GM19025 (cell line): ENCODE measurements around the gene NF1.
"Not testable (repeated sequence)": the region's sequence is repeated elsewhere in the genome, so short reads cannot be mapped to it uniquely, and the experiment has no call there.

Experiments used
- ATAC-seq: cut with Tn5 transposase; IDR thresholded peaks from one replicate; pipeline ENCODE4 v1.9.1; 2021; ENCODE audit warnings: mild to moderate bottlenecking, low read depth, moderate library complexity; ENCODE audit not compliant: unreplicated experiment

NF1 gene

GRCh38 chr17:31286587-31286986 lies 191.8 kb downstream of the NF1 start:
- ATAC-seq = no peak

GRCh38 chr17:31287932-31288331 lies 193.2 kb downstream of the NF1 start:
- not testable (repeated sequence) for ATAC-seq

- ATAC-seq = no peak
Observed at GRCh38 chr17:31289790-31290189, 195.0 kb downstream of the NF1 start.

- no peak for ATAC-seq
Observed at GRCh38 chr17:31291820-31292219, 197.0 kb downstream of the NF1 start.

- no peak for ATAC-seq
Observed at GRCh38 chr17:31293581-31293980, 198.8 kb downstream of the NF1 start.

- no peak for ATAC-seq
Observed at GRCh38 chr17:31294231-31294630, 199.5 kb downstream of the NF1 start.

GRCh38 chr17:31294820-31295488 lies 200.2 kb downstream of the NF1 start:
- ATAC-seq = no peak

- no peak for ATAC-seq
Observed at GRCh38 chr17:31295489-31295871, 200.7 kb downstream of the NF1 start.

- no peak for ATAC-seq
Observed at GRCh38 chr17:31296142-31296541, 201.4 kb downstream of the NF1 start.

- no peak for ATAC-seq
Observed at GRCh38 chr17:31297090-31297489, 202.3 kb downstream of the NF1 start, which contains the start of gene OMG. TSS of gene OMG (minus strand) at chr17:31297239. CDS start at chr17:31296331, 908 bp downstream.

- ATAC-seq = no peak
Observed at GRCh38 chr17:31299624-31300023, 204.8 kb downstream of the NF1 start.

- ATAC-seq = no peak
Observed at GRCh38 chr17:31307640-31308039, 212.9 kb downstream of the NF1 start.

- no peak for ATAC-seq
Observed at GRCh38 chr17:31308372-31309334, 213.9 kb downstream of the NF1 start.

- no peak for ATAC-seq
Observed at GRCh38 chr17:31309556-31309955, 214.8 kb downstream of the NF1 start.

- no peak for ATAC-seq
Observed at GRCh38 chr17:31310260-31310659, 215.5 kb downstream of the NF1 start.

GRCh38 chr17:31310886-31311285 lies 216.1 kb downstream of the NF1 start:
- ATAC-seq = no peak

GRCh38 chr17:31311526-31311925 lies 216.7 kb downstream of the NF1 start:
- no peak for ATAC-seq

GRCh38 chr17:31312223-31312622 lies 217.4 kb downstream of the NF1 start:
- ATAC-seq = not testable (repeated sequence)

GRCh38 chr17:31313982-31314781 lies 219.4 kb downstream of the NF1 start, which contains the start of gene EVI2B:
TSS of gene EVI2B (minus strand) at chr17:31314054. CDS start at chr17:31305609, 8,445 bp downstream.
- ATAC-seq = no peak

GRCh38 chr17:31314782-31315100 lies 220.0 kb downstream of the NF1 start:
- no peak for ATAC-seq

- no peak for ATAC-seq
Observed at GRCh38 chr17:31318298-31318801, 223.6 kb downstream of the NF1 start.
